Cardiac muscle cell (in vitro differentiated cells and primary cell): Measurements from ENCODE around the gene MOB1A. TPM values are rescaled to one million over a fixed set of nuclear protein-coding genes. Genes with fewer than 3 reads are reported as not detected.
A peak's percentile ranks its signal among the peaks of the same experiment; 100 is the strongest.

ENCODE experiments used
- DNase-seq, 2 donors: peaks; one replicate each; pipeline versions ENCODE4 v3.0.0 to v3.0.0-alpha.2; 2010 to 2017; ENCODE audit warnings: low read depth in 1 of 2, low spot score in 1 of 2
- H3K27ac ChIP-seq: fragments of 200-600 bp; sonication (generic); 2 replicates; pipeline ENCODE4 v1.5.1; 2016
- H3K27me3 ChIP-seq: fragments of 200-600 bp; sonication (generic); 2 replicates; pipeline ENCODE4 v1.6.0; 2016; ENCODE audit warnings: control low read depth
- H3K36me3 ChIP-seq: fragments of 200-600 bp; sonication (generic); 2 replicates; pipeline ENCODE4 v1.5.1; 2016; ENCODE audit warnings: control low read depth
- H3K4me1 ChIP-seq: fragments of 200-600 bp; sonication (generic); 2 replicates; pipeline ENCODE4 v1.8.1; 2017; ENCODE audit warnings: low read depth, mild to moderate bottlenecking, mixed run types
- H3K4me3 ChIP-seq: fragments of 200-600 bp; sonication (generic); 2 replicates; pipeline ENCODE4 v1.5.1; 2016; ENCODE audit warnings: mild to moderate bottlenecking
- H3K9me3 ChIP-seq: fragments of 200-600 bp; sonication (generic); 2 replicates; pipeline ENCODE4 v1.5.1; 2017; ENCODE audit warnings: low read depth, mild to moderate bottlenecking, control low read depth
- CTCF ChIP-seq: IDR thresholded peaks from 2 replicates; pipeline ENCODE4 v1.5.1; 2012; ENCODE audit warnings: low read depth, mild to moderate bottlenecking, low read length
- polyA plus RNA-seq: library from polyadenylated mRNA; unstranded; fragments of >200 nt; fragmentation: Nextera tagmentation; extraction: Ambion mirVana; gene quantifications from 2 replicates; pipeline ENCODE4 v1.2.1, GENCODE V29; 2016
- total RNA-seq: library from RNA; depleted of rRNA; stranded (reverse); fragments of >200 nt; gene quantifications from 2 replicates; pipeline ENCODE4 v1.2.3, GENCODE V29; 2016

MOB1A gene
- total and polyA plus RNA-seq, 2 experiments from 2014 or later: 32.8 to 43.3 TPM

- peak in 1 of 2 donors; percentile 32 for DNase-seq
- H3K4me1 ChIP-seq: peaks cover 10% of the 10 kb centered on the region
- peak overlapping the region; percentile 0 for H3K27ac ChIP-seq
- H3K4me3 ChIP-seq: peak overlapping the region; percentile 89
- no peaks in the 10 kb centered on the region for H3K27me3 ChIP-seq
- peaks cover 5% of the 10 kb centered on the region for H3K36me3 ChIP-seq
- H3K9me3 ChIP-seq: no peaks in the 10 kb centered on the region
- TF ChIP-seq CTCF: no peak
Observed at GRCh38 chr2:74146929-74147726, 31.6 kb downstream of the MOB1A start.

- Histone ChIP-seq H3K4me3 (no peak overlapping the region), H3K9me3 (no peaks in the 10 kb centered on the region), H3K27ac (no peak overlapping the region), H3K4me1 (peaks cover 6% of the 10 kb centered on the region), H3K27me3 (no peaks in the 10 kb centered on the region), H3K36me3 (peaks cover 3% of the 10 kb centered on the region)
- no peak for DNase-seq
- TF ChIP-seq CTCF: no peak
Observed at GRCh38 chr2:74142340-74142739, 36.3 kb downstream of the MOB1A start.

GRCh38 chr2:74138600-74139323, 39.9 kb downstream of the MOB1A start:
- Histone ChIP-seq H3K4me3 (no peak overlapping the region), H3K27me3 (no peaks in the 10 kb centered on the region), H3K36me3 (peaks cover 6% of the 10 kb centered on the region), H3K9me3 (no peaks in the 10 kb centered on the region), H3K27ac (no peak overlapping the region), H3K4me1 (no peaks in the 10 kb centered on the region)
- DNase-seq: no peak
- TF ChIP-seq CTCF: peak; percentile 21

GRCh38 chr2:74137651-74138599, 40.8 kb downstream of the MOB1A start:
- no peak for TF ChIP-seq CTCF
- Histone ChIP-seq H3K27ac (no peak overlapping the region), H3K36me3 (peaks cover 6% of the 10 kb centered on the region), H3K9me3 (no peaks in the 10 kb centered on the region), H3K4me3 (no peak overlapping the region), H3K27me3 (no peaks in the 10 kb centered on the region), H3K4me1 (no peaks in the 10 kb centered on the region)
- DNase-seq: no peak

GRCh38 chr2:74131901-74132300, 46.8 kb downstream of the MOB1A start:
- TF ChIP-seq CTCF: no peak
- H3K9me3 ChIP-seq: no peaks in the 10 kb centered on the region
- peaks cover 3% of the 10 kb centered on the region for H3K36me3 ChIP-seq
- H3K4me1 ChIP-seq: no peaks in the 10 kb centered on the region
- H3K4me3 ChIP-seq: no peak overlapping the region
- H3K27ac ChIP-seq: no peak overlapping the region
- DNase-seq: no peak
- H3K27me3 ChIP-seq: peaks cover 13% of the 10 kb centered on the region
